ENCODE data around the gene KIAA1958.

GRCh38 chr9:112542593-112543292 is 56.1 kb downstream of the KIAA1958 start:
- TF ChIP-seq CTCF (IDR thresholded peaks at IDR 0.05 in 8 of 11, conservative IDR thresholded peaks at IDR 0.05 in 3 of 11) = no peak
- TF ChIP-seq POLR2A (IDR thresholded peaks at IDR 0.05) = no peak
